NCI-H1694 treated with DMSO at 0.1 percent for 48 hours (cell line): ENCODE data around the gene CHST11.
"Not testable (repeated sequence)": the region's sequence is repeated elsewhere in the genome, so short reads cannot be mapped to it uniquely, and the experiment has no call there.

Experiments used
- DNase-seq: peaks from one replicate; lab custom pipeline; 2025; lab: John Stamatoyannopoulos, UW

Gene CHST11

DNA sequence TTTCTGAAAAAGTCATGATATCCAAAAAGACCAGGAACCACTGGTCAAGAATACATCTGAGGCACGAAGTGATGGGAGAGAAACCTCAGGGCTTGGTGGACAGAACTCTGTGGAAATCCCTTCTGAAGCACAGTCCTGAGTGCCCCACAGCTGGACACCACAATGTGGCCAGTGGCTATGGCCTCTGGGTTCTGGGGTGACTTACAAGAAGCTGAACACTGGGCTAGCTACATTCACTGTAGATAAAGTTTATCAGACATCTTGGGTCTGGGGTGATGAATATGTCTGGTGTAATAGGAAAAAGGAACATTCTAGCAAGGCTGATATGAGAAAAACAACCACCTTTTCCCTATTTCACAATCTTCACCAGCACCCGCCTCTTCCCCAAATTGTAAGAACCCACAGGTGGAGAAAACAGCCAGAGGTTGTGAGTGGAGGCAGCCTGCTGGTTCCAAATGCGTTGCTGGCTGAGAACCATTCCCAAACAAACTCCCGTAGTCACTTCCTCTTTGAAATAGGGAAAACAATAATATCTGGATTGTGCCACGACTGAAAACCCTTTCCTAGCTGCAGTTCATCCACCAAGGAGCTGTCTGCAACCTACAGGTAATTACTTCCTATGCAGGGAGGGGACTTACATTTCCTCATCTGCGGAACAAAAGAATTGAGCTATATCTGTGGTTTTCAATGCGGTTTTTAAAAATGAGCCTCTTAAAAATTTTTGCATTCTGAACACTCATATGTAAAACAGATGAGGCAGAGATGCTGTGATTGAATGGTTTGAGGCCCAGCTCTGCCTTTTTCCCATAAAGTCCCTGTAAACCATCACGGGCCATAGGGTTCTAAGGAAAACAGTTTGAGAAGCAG lies 307.7 kb downstream of the CHST11 start:
- DNase-seq, result no peak

DNA sequence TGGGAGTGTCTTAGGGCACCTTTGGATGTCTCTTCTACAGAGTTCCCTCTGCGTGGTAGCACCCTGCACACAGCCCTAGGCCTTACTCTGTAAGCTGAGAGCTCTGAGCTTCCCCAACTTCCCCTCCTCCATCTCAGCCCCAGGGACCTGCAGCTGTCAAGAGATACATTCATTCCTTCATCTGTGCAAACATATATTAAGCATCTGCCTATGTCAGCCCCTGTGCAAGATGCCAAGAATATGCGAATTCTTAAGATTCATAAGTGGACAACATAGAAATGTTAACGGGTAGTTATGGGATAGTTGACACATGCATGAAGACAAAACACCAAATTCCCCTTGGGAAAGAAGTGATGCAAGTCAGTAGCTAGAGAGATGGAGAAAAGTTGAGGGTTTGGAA lies 310.5 kb downstream of the CHST11 start:
- DNase-seq, result no peak

- DNase-seq, result no peak
Measured at GRCh38 chr12:104768033-104768432, 311.3 kb downstream of the CHST11 start.

DNA sequence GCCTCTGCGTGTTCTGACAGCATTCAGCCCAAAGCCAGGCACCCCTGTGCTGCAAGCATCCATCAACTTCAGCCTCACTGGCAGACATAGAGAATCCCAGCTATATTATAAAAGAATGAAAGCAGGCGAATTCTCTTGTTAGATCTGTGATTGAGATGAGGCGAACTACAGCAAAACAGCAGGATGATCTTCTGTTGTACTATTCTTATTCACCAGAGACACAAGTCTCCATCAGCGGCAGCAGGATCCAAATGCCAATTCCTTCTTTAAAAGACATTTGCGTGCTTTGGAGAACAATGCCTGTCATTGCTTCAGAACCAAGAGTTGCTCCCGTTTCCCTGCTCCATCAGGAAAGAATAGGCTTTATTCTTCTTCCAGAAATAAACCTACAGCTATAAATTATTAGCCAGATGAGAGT lies 312.4 kb downstream of the CHST11 start:
- DNase-seq, result peak; percentile 57

- DNase-seq, result no peak
Measured at GRCh38 chr12:104772336-104772735, 315.6 kb downstream of the CHST11 start.

DNA sequence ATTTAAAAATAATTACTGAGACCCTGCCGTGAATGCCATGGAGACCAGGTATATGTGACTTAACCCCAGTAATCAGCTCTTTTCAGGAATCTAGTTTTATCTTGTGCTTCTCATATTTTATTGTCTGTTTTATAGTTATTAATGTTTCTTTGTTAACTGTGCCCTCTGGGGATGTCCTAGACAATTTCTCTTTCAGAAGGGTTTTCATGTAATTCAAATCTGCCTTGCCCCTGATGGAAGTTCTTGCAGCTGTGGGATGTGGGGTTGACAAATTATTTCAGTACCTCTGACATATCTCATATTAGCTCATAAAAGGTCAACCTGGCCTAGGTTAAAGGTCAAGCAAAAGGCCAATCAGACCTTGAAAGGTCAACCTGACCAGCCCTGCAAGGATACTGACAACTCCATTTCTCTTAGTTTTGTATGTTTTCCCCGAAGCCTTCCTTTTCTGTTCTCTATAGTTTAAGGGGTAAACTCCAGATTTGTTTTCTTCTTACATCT lies 319.0 kb downstream of the CHST11 start:
- no peak for DNase-seq

GRCh38 chr12:104779134-104779533 lies 322.4 kb downstream of the CHST11 start:
- no peak for DNase-seq

DNA sequence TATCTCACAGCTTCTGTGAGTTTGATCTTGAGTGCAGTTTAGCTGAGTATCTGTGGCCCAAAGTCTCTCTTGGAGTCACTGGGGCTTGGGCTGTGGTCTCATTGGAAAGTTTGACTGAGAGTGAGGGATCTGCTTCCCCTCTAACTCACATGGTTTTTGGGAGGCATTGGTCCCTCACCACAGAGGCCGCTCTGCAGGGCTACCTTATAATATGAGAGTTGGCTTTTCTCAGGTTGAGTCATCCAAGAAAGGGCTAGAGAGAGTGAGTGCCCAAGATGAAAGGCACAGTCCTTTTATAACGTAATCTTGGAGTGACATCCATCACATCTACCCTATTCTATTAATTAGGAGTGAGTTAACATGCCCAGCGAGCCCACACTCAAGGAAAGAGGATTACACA lies 325.5 kb downstream of the CHST11 start:
- no peak for DNase-seq

- DNase-seq, result no peak
Measured at GRCh38 chr12:104784592-104784991, 327.8 kb downstream of the CHST11 start.

DNA sequence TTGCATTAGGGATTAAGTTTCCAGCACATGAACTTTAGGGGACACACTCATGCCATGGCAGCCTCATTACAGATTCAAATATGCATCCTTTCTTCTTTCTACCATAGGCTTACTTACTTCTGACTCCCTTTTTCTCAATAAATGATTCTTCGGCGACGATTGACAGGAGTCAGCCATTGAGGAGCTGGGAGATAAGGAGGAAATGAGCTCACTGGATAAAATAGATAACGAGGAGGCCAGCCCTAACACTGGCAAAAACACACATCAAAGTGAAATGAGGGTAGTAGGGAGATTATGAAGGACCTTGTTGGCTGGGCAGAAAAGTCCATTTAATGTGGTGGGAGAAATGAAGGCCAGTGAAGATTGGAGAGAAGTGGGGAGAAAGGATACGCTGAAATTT lies 329.1 kb downstream of the CHST11 start:
- DNase-seq, result no peak

DNA sequence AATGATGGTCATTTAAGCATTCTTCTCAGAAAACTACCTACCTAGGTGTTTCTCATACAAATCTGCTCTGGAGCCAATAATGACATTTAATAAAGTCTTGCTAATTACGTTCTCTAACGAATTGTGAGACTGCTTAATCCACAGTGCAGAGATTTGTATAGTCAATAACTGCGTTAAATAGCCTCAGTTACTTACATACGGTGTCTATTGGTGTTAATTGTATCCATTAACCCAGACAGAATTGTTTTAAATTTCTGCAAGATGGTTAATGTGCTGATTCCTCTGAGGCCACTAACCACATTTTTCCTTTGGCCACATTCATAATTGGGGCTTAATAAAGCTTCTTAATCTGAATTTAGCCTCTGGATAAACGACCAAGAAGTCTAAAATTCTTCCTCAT lies 329.6 kb downstream of the CHST11 start:
- no peak for DNase-seq

GRCh38 chr12:104788840-104789271 lies 332.1 kb downstream of the CHST11 start:
- DNase-seq, result no peak

- no peak for DNase-seq
Measured at GRCh38 chr12:104790296-104791125, 333.8 kb downstream of the CHST11 start.

DNA sequence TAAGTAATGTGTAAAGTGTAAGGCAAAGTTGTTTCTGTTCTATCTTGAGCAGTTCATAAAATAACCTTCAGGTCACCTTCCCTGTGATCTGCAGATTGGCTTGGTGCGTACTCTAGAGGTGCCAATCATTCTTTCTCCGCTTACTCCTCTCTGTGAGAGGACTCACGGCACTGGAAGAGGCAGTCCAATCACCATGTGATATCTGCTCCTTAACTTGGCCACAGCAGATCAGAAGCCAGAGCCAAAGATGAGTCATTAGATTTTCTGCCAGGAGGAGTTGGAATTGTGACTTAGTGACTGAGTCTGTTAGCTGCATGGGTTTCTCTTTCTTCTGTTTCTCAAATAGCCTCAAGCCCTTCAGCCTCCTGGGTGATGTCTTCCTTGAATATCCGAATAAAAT lies 335.8 kb downstream of the CHST11 start:
- DNase-seq, result no peak

GRCh38 chr12:104793285-104793684 lies 336.5 kb downstream of the CHST11 start:
- no peak for DNase-seq

- DNase-seq, result no peak
Measured at GRCh38 chr12:104793968-104794367, 337.2 kb downstream of the CHST11 start.

DNA sequence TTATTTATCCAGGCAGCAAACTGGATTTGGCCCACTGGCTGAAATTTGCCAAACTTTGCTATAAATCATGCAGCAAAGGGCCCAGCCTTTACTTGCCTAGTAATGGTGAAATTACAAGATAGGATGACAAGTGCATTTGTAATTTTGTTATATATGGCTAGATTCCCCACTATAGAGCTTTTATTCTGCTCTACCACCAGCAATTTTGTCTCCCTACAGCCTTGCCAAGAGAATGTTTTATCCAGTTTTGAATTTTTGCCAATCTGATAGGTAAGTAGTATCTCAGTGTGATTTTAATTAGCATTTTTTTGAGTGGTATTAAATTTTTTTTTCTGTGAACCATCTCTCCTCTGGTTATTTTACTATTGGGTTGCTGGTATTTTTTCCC lies 339.7 kb downstream of the CHST11 start:
- no peak for DNase-seq

- DNase-seq, result no peak
Measured at GRCh38 chr12:104799458-104799857, 342.7 kb downstream of the CHST11 start.

DNA sequence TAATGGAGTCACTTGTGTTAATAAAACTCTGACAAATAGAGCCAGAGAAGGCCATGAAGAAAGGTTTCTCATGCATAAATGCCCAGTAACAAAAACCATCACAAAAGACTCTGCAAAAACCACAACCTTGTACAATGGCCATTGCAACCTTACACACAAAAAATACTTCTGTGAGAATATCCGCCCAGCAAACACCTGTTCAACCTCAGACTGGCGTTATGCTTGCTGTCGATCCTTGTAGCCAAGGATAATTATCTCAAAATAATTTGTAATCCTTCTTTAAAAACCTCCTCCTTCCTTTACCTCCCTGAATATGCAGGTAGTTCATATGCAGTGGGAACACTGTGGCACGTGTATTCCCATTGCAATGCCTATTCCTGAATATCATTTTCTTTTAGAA lies 344.3 kb downstream of the CHST11 start:
- no peak for DNase-seq

- no peak for DNase-seq
Measured at GRCh38 chr12:104801427-104801826, 344.7 kb downstream of the CHST11 start.

DNA sequence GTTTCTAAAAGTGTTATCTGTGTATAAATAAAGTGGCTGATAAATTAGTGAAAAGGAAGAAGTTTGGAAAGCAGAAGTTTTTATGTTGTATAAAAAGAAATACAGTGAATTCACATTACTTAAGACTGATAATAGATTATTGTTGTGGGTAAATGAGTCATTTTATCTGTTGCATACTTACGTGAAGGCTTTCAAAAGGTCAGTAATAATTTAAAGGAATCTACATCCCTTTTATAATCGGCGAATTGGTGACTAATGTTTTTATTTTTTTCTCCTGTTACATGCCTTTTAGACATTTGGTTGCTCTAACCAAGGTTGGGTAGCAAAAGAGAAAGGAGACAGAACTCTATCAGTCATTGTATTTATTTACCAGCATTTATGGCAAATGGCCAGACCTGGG lies 345.5 kb downstream of the CHST11 start:
- DNase-seq, result no peak

- no peak for DNase-seq
Measured at GRCh38 chr12:104805186-104805585, 348.4 kb downstream of the CHST11 start.

- DNase-seq, result not testable (repeated sequence)
Measured at GRCh38 chr12:104806194-104806593, 349.4 kb downstream of the CHST11 start.
